Fibroblast of lung (primary cell): ENCODE data around the gene APOBEC3F.
"Not testable (repeated sequence)": the region's sequence is repeated elsewhere in the genome, so short reads cannot be mapped to it uniquely, and the experiment has no call there.

Source experiments
- CTCF ChIP-seq, 2 donors: IDR thresholded peaks in 1 of 2; conservative IDR thresholded peaks in 1 of 2; 1 replicate in 1 of 2; 2 replicates in 1 of 2; pipeline ENCODE4 v1.5.1; 2011 to 2012; ENCODE audit warnings: low read length in 2 of 2, control low read depth in 1 of 2, inconsistent platforms in 1 of 2, low read depth in 1 of 2, mild to moderate bottlenecking in 1 of 2
- EZH2 ChIP-seq: IDR thresholded peaks from 2 replicates; pipeline ENCODE4 v1.5.1; 2012; ENCODE audit warnings: low read length, control low read depth, mild to moderate bottlenecking; ENCODE audit errors: missing control alignments

GRCh38 chr22:39040538-39041296 lies at the start of gene APOBEC3F:
- TF ChIP-seq CTCF (conservative IDR thresholded peaks at IDR 0.05 in 1 of 2, IDR thresholded peaks at IDR 0.05 in 1 of 2; ENCODE audit: low read depth in 1 of 2, low read length in 2 of 2) = peak in 1 of 2 donors; percentile 7
- not testable (repeated sequence) for TF ChIP-seq EZH2
